GM12865 (cell line): ENCODE results near the gene RUNX1.

ENCODE experiments used
- DNase-seq: peaks from one replicate; pipeline ENCODE4 v3.0.0; 2010; ENCODE audit warnings: low read depth
- H3K4me3 ChIP-seq: 2 replicates; pipeline ENCODE4 v1.5.1; 2011; ENCODE audit warnings: mild to moderate bottlenecking, low read depth, low read length, control low read depth
- TF ChIP-seq, protein P1 (sequence below): IDR thresholded peaks from 2 replicates; pipeline ENCODE4 v1.5.1; 2011; ENCODE audit warnings: low read length, control low read depth, low read depth, inconsistent platforms; ENCODE audit not compliant: insufficient read depth; ENCODE audit errors: missing control alignments

The RUNX1 gene

DNA sequence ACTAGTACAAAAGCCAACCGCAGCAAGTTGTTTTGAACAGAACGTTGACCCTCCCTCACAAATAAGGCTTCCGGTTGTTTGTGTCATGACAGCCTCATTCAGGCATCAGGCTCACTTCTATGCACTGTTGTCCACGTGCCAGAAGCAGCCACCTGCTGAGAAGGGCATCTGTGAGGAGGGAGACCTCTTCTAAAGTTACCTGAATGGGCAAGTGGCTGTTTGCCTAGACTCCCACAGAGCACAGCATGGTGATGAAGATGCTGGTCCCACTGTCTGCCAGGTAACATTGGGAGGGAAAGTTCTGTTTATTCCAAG, 204.2 kb downstream of the RUNX1 start:
- DNase-seq = no peak
- TF ChIP-seq, protein P1, sequence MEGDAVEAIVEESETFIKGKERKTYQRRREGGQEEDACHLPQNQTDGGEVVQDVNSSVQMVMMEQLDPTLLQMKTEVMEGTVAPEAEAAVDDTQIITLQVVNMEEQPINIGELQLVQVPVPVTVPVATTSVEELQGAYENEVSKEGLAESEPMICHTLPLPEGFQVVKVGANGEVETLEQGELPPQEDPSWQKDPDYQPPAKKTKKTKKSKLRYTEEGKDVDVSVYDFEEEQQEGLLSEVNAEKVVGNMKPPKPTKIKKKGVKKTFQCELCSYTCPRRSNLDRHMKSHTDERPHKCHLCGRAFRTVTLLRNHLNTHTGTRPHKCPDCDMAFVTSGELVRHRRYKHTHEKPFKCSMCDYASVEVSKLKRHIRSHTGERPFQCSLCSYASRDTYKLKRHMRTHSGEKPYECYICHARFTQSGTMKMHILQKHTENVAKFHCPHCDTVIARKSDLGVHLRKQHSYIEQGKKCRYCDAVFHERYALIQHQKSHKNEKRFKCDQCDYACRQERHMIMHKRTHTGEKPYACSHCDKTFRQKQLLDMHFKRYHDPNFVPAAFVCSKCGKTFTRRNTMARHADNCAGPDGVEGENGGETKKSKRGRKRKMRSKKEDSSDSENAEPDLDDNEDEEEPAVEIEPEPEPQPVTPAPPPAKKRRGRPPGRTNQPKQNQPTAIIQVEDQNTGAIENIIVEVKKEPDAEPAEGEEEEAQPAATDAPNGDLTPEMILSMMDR = no peak
- no peak overlapping the region for H3K4me3 ChIP-seq

DNA sequence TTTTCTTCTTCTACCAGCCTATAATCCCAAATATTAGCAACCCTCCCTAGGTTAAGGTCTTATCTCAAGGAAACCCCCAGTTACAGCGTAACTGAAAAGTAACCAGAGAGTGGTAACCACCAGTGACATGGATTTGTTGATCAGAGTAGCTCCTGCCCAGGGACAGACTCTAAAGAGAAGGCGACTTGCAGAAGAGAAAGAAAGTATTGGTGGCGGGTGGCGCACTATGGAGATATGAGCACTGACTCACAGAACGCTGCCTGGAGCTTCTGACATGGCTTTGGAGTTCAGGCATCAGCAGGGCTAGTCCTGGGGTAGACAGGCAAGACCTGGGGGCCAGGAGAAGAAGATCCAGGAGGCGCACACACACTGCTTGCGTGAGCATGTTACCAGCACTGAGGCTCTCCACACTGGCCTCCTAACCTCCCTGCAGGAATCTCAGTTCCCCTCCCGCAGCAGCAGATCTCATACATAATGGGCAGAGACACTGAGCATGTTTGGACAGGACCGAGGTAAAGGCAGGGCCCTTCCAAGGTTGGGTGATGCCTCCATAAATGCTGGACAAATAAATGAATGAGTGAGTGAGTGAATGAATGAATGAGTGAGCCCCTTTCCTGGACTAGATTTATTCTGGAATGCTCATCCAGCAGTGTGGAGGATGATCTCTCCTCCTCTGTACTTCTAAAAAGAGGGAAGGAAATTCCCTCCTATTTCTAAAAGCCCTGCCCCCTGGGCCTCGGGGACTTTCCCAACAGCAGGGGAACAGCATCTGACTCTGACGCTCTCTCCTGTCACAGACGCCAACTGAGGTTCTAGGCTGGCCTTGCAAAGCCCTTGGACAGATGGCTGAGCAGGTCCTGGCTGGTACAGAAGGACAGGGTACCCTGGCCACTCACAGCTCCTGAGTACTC, 204.8 kb downstream of the RUNX1 start:
- TF ChIP-seq, protein P1 = no peak
- peak; percentile 29 for DNase-seq
- no peak overlapping the region for H3K4me3 ChIP-seq

DNA sequence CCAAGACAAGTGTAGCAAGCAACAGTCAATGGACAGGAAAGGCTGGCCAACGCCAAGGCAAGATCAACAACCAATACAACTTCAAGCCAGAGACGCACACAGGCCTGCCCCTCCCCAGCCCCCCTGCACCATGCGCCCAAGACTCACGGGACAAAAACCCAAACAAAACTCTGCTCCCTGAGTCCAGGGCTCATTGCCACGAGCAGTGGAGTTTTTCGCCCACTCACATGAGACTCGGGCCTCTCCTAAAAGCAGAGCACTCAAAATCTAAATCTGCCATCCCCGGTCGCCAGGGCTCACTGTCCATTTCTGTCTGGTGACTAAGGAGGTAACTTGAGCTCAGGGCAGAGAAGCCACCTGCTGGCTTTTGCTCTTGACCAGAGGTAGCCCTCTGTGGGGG, 205.5 kb downstream of the RUNX1 start:
- no peak for DNase-seq
- no peak overlapping the region for H3K4me3 ChIP-seq
- TF ChIP-seq, protein P1 = no peak

DNA sequence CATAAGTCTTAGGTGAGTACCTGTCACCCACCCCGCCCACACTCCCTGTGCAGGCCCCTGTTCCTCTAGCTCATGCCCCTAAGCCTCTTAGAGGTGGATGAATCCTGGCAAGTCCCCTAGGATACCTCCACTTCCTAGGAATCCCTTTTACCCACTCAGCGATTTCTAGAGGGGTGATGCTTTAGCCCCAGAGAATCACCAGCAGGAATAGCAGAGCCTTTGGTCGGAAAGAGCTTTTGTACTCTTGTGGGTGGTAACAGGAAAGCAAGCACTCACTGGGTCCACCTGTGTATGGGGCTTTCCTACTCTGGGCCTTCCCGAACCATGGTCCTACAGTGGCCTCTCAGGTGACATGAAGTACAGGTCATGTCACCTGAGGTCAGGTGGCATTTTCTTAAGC, 207.9 kb downstream of the RUNX1 start:
- TF ChIP-seq, protein P1 = no peak
- DNase-seq = no peak
- no peak overlapping the region for H3K4me3 ChIP-seq

DNA sequence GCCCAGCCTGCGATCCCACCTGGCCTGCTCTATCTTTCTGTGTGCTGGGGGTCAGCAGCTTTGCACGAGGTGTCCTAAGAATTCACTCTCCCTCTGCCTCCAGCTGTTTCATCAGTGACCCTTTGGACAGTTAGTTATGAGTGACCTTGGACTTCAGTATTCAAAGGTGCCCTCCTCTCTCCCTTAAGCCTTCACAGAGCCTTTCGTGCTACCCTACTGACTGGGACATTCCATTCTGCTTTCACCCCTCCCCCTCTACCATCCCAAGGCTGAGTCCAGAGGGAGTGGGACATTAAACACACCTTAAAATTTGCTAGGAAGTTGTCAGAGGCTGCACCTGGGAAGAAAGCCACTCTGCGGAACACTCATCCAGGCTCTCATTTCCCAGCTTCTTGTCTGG, 208.4 kb downstream of the RUNX1 start:
- no peak overlapping the region for H3K4me3 ChIP-seq
- no peak for DNase-seq
- TF ChIP-seq, protein P1 = no peak

DNA sequence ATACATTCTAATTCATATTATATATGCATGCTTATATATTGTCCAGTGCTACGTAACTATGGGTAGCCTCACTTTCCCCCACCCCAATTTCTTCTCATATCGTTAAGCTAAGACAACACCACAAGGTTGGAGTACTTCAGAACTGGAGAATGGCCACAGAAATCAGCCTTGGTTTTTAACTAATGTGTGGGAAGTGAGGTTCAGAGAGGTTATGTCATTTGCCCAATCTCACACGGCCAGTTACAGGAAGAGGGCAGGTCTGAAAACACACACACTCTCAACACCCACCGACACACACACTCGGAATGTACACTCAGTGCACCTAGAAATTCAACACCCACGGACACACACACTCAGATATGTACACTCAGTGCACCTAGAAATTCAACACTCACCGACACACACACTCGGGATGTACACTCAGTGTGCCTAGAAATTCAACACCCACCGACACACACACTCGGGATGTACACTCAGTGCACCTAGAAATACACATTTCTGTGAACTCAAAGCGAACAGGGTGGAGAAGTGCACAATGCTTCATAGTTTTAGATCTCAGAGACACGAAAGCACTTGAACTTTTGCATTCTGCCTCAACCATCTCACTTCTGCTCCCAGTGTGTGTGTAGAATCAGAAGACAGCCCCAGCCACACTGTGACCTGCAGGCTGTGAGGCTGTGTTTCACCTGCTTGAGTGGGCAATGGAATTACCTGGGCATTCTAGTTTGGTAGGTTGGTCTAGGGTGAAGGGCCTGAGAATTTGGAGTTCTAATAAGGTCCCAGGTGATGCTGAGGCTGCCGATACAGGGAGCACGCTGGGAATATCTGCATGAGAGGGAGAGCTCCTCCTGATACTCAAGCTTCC, 209.9 kb downstream of the RUNX1 start:
- no peak for DNase-seq
- H3K4me3 ChIP-seq = no peak overlapping the region
- TF ChIP-seq, protein P1 = no peak
